MM.1S (cell line): ENCODE measurements around the gene FCHSD2.

ENCODE experiments used
- DNase-seq: peaks from one replicate; pipeline ENCODE4 v3.0.0-alpha.2; 2015
- H2AFZ ChIP-seq: fragments of 300-600 bp; sonication (generic); 2 replicates; pipeline ENCODE4 v1.6.0; 2016; ENCODE audit warnings: antibody characterized with exemption, low read length
- H3F3A ChIP-seq: fragments of 300-600 bp; sonication (generic); 2 replicates; pipeline ENCODE4 v1.6.1; 2016; ENCODE audit warnings: mild to moderate bottlenecking, antibody characterized with exemption, low read length, moderate library complexity, mixed read lengths; ENCODE audit not compliant: insufficient read depth
- H3K27ac ChIP-seq: fragments of 300-600 bp; sonication (generic); 2 replicates; pipeline ENCODE4 v1.5.1; 2016; ENCODE audit warnings: mild to moderate bottlenecking, low read length
- H3K27me3 ChIP-seq: fragments of 300-600 bp; sonication (generic); replicated peaks from 2 replicates; pipeline ENCODE4 v1.6.0; 2016; ENCODE audit warnings: low read length; ENCODE audit not compliant: insufficient read depth
- H3K36me3 ChIP-seq: fragments of 300-600 bp; sonication (generic); replicated peaks from 2 replicates; pipeline ENCODE4 v1.6.1; 2016; ENCODE audit warnings: mild to moderate bottlenecking, low read length, mixed read lengths; ENCODE audit not compliant: insufficient read depth
- H3K4me1 ChIP-seq: fragments of 300-600 bp; sonication (generic); 2 replicates; pipeline ENCODE4 v1.6.1; 2016; ENCODE audit warnings: low read length, mixed read lengths
- H3K4me2 ChIP-seq: fragments of 300-600 bp; sonication (generic); 2 replicates; pipeline ENCODE4 v1.6.0; 2016; ENCODE audit warnings: low read depth, low read length
- H3K4me3 ChIP-seq: fragments of 300-600 bp; sonication (generic); 2 replicates; pipeline ENCODE4 v1.5.1; 2016; ENCODE audit warnings: low read length, mixed read lengths
- H3K79me2 ChIP-seq: fragments of 300-600 bp; sonication (generic); 2 replicates; pipeline ENCODE4 v1.6.1; 2016; ENCODE audit warnings: mixed run types, low read length, mixed read lengths
- H3K9ac ChIP-seq: fragments of 300-600 bp; sonication (generic); 2 replicates; pipeline ENCODE4 v1.6.1; 2016; ENCODE audit warnings: low read length, mixed read lengths
- H3K9me2 ChIP-seq: fragments of 300-600 bp; sonication (generic); replicated peaks from 2 replicates; pipeline ENCODE4 v1.6.1; 2016; ENCODE audit warnings: mild to moderate bottlenecking, low read length, mixed read lengths; ENCODE audit not compliant: insufficient read depth
- H3K9me3 ChIP-seq: fragments of 300-600 bp; sonication (generic); replicated peaks from 2 replicates; pipeline ENCODE4 v1.6.1; 2016; ENCODE audit warnings: mild to moderate bottlenecking, low read length, mixed read lengths; ENCODE audit not compliant: insufficient read depth
- H4K20me1 ChIP-seq: fragments of 300-600 bp; sonication (generic); 2 replicates; pipeline ENCODE4 v1.6.1; 2016; ENCODE audit warnings: mild to moderate bottlenecking, low read length, moderate library complexity, mixed read lengths; ENCODE audit not compliant: insufficient read depth
- EZH2 ChIP-seq: fragments of 300-600 bp; sonication (generic); optimal IDR thresholded peaks from 2 replicates; pipeline ENCODE3; 2017; ENCODE audit warnings: low read depth, mild to moderate bottlenecking, antibody characterized with exemption, low read length, mixed read lengths
- EZH2phosphoT487 ChIP-seq: fragments of 300-600 bp; sonication (generic); IDR thresholded peaks from 2 replicates; pipeline ENCODE4 v1.6.1; 2018; ENCODE audit warnings: antibody characterized with exemption, low read length
- TF ChIP-seq, protein P1 (sequence below): fragments of 300-600 bp; sonication (generic); IDR thresholded peaks from 2 replicates; pipeline ENCODE4 v1.5.1; 2016; ENCODE audit warnings: antibody characterized with exemption, low read length, mixed read lengths

FCHSD2 gene

DNA sequence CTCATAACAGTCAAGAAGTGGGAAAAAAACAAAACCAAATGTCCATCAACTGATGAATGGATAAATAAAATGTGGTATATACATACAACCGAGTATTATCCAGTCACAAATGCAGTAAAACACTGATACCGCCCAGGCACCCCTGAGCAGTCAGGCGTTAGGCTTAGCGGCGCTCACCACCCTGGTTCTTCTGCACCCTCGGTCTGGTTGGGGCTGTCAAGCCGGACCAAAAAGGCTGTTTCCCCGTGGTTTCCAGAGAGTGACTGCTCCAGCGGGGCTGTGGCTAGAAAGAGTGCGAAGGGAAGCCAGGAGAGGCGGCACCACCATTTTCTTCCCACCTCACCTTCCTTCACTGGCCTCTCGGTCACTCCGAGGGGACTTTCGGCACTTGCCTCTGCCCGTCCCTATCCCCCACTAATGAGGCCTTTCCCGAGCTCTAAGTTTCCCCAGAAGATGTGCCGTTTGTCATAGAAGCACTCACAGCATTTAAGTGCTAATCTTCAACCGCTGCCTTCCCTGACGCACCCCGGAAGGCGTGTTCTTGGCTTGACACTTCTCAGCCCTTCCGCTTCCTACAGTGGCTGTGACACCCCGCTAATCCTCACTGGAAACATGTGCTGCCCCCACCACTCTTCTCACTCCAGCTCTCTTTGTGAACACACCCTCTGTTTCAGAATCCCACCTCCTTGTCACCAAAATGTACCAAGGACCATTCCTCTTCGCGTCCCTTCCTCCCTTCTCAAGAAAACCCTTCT is 42.4 kb downstream of the FCHSD2 start:
- no peaks in the 10 kb centered on the region for H3K4me1 ChIP-seq
- no peak overlapping the region for H3K4me3 ChIP-seq
- no peaks in the 10 kb centered on the region; the same call in 1 of the 2 replicates for H3K36me3 ChIP-seq
- no peaks in the 10 kb centered on the region for H3K9me3 ChIP-seq
- H3K27ac ChIP-seq, result no peak overlapping the region
- DNase-seq, result no peak
- H4K20me1 ChIP-seq, result peaks cover 16% of the 10 kb centered on the region; the same call in 1 of the 2 replicates
- no peaks in the 10 kb centered on the region for H3F3A ChIP-seq
- H3K4me2 ChIP-seq, result no peak overlapping the region
- no peak overlapping the region for H3K9ac ChIP-seq
- peaks cover 100% of the 10 kb centered on the region for H3K79me2 ChIP-seq
- TF ChIP-seq EZH2 (no peak), EZH2phosphoT487 (no peak)
- TF ChIP-seq, protein P1, sequence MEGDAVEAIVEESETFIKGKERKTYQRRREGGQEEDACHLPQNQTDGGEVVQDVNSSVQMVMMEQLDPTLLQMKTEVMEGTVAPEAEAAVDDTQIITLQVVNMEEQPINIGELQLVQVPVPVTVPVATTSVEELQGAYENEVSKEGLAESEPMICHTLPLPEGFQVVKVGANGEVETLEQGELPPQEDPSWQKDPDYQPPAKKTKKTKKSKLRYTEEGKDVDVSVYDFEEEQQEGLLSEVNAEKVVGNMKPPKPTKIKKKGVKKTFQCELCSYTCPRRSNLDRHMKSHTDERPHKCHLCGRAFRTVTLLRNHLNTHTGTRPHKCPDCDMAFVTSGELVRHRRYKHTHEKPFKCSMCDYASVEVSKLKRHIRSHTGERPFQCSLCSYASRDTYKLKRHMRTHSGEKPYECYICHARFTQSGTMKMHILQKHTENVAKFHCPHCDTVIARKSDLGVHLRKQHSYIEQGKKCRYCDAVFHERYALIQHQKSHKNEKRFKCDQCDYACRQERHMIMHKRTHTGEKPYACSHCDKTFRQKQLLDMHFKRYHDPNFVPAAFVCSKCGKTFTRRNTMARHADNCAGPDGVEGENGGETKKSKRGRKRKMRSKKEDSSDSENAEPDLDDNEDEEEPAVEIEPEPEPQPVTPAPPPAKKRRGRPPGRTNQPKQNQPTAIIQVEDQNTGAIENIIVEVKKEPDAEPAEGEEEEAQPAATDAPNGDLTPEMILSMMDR, result no peak
- H3K9me2 ChIP-seq, result no peaks in the 10 kb centered on the region
- no peaks in the 10 kb centered on the region for H3K27me3 ChIP-seq
- no peak overlapping the region for H2AFZ ChIP-seq

DNA sequence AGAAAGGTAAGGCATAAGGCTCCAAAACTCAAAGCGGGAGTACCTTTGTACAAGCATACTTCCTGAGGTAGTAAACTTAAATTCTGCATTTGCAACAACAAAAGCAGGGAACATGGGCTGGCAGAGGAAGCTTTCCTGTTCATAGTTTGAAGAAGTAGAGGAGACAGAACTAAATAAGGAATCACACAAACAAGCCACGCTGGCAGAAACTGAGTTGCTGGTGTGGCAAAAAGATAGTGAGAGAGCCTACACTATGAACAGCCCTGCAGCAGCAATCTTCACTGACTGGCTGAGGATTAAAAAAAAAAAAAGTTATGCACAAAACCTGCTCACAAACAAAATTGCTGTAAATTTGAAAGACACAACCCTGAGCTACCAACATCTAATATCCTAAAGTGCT is 46.5 kb downstream of the FCHSD2 start:
- Histone ChIP-seq H4K20me1 (0 out of 2 replicates have a peak, but pooled peaks cover 11% of the 10 kb centered on the region), H3K27me3 (no peaks in the 10 kb centered on the region), H3K4me3 (no peak overlapping the region), H3K36me3 (no peaks in the 10 kb centered on the region; the same call in 1 of the 2 replicates), H2AFZ (no peak overlapping the region), H3K4me2 (no peak overlapping the region), H3K79me2 (peaks cover 100% of the 10 kb centered on the region), H3F3A (no peaks in the 10 kb centered on the region), H3K4me1 (no peaks in the 10 kb centered on the region), H3K27ac (no peak overlapping the region), H3K9me3 (no peaks in the 10 kb centered on the region), H3K9ac (no peak overlapping the region), H3K9me2 (no peaks in the 10 kb centered on the region)
- DNase-seq, result no peak
- TF ChIP-seq EZH2phosphoT487 (no peak), EZH2 (no peak)
- TF ChIP-seq, protein P1, result no peak

DNA sequence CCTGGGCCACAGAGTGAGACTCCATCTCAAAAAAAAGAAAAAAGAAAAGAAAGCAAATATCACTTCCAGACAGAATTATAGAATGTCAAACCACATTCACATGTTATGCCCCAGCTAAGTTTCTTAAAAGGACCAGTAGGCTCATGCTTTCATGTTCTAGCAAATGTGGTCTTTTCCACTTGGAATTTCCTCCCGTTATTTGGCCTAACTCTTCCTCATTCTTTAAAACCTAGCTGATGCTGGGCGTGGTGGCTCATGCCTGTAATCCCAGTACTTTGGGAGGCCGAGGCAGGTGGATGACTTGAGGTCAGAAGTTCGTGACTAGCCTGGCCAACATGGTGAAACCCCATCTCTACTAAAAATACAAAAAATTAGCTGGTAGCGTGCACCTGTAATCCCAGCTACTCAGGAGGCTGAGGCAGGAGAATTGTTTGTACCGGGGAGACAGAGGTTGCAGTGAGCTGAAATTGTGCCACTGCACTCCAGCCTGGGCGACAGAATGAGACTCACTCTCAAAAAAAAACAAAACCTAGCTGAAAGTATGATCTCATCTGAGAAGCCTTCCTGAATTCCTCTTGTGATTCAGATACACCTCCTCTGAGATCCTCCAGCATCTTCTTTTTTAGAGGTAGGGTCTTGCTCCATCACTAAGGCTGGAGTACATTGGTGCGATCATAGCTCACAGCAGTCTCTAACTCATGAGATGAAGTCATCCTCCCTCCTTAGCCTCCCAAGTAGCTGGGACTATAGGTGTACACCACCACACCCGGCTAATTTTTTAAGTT is 50.4 kb downstream of the FCHSD2 start:
- Histone ChIP-seq H3K27ac (no peak overlapping the region), H3K79me2 (peaks cover 92% of the 10 kb centered on the region), H3K4me3 (no peak overlapping the region), H3K4me2 (no peak overlapping the region), H3K4me1 (no peaks in the 10 kb centered on the region), H3K9me3 (no peaks in the 10 kb centered on the region), H3K9me2 (no peaks in the 10 kb centered on the region), H3K27me3 (no peaks in the 10 kb centered on the region), H3K36me3 (no peaks in the 10 kb centered on the region; the same call in 1 of the 2 replicates), H4K20me1 (0 out of 2 replicates have a peak, but pooled peaks cover 12% of the 10 kb centered on the region), H2AFZ (no peak overlapping the region), H3K9ac (no peak overlapping the region), H3F3A (no peaks in the 10 kb centered on the region; the same call in 1 of the 2 replicates)
- TF ChIP-seq EZH2phosphoT487, result no peak
- no peak for TF ChIP-seq EZH2
- TF ChIP-seq, protein P1, result no peak
- DNase-seq, result no peak
